SK-N-SH (cell line): Measurements from ENCODE around the gene ZDHHC5.

Source experiments
- GABPA ChIP-seq: IDR thresholded peaks from 2 replicates; pipeline ENCODE4 v1.4.0; 2012; ENCODE audit warnings: low read depth, mild to moderate bottlenecking
- MXI1 ChIP-seq: IDR thresholded peaks from 2 replicates; pipeline ENCODE4 v1.6.1; 2012; ENCODE audit warnings: mild to moderate bottlenecking, low read depth, low read length, improper control_type of control experiment
- POLR2AphosphoS5 ChIP-seq: IDR thresholded peaks from 2 replicates; pipeline ENCODE4 v1.6.1; 2012; ENCODE audit warnings: low read depth, low read length
- RAD21 ChIP-seq: IDR thresholded peaks from 2 replicates; pipeline ENCODE4 v1.6.1; 2012; ENCODE audit warnings: mild to moderate bottlenecking, low read length
- TF ChIP-seq, protein P1 (sequence below): fragments of 200-600 bp; sonication (generic); IDR thresholded peaks from 2 replicates; pipeline ENCODE4 v1.6.1; 2017; ENCODE audit warnings: antibody characterized with exemption, mild to moderate bottlenecking, moderate library complexity
- TF ChIP-seq, protein P2 (sequence below): IDR thresholded peaks from 2 replicates; pipeline ENCODE4 v1.4.0; 2012; ENCODE audit warnings: low read depth, borderline replicate concordance

DNA sequence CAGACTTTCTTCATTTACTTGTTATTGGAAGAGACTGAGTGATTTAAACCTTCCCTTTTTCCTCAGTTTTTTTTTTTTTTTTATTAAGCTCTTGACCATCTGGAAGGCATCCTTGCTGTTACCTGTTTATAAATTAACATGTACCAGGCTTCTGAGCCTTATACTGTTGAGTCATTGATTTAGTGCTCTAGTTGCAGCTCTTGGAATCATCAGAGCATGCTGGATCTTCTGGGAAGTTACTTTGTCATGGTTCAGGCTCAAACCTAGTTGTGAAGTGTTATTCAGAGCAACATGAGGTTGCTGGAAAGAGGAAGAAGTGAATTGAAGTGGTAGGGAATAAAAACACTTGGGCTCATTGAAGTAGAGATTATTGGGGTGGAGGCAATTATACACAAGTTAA lies 6.3 kb downstream of the ZDHHC5 start:
- TF ChIP-seq GABPA = no peak
- TF ChIP-seq, protein P1, sequence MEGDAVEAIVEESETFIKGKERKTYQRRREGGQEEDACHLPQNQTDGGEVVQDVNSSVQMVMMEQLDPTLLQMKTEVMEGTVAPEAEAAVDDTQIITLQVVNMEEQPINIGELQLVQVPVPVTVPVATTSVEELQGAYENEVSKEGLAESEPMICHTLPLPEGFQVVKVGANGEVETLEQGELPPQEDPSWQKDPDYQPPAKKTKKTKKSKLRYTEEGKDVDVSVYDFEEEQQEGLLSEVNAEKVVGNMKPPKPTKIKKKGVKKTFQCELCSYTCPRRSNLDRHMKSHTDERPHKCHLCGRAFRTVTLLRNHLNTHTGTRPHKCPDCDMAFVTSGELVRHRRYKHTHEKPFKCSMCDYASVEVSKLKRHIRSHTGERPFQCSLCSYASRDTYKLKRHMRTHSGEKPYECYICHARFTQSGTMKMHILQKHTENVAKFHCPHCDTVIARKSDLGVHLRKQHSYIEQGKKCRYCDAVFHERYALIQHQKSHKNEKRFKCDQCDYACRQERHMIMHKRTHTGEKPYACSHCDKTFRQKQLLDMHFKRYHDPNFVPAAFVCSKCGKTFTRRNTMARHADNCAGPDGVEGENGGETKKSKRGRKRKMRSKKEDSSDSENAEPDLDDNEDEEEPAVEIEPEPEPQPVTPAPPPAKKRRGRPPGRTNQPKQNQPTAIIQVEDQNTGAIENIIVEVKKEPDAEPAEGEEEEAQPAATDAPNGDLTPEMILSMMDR = no peak
- TF ChIP-seq, protein P2, sequence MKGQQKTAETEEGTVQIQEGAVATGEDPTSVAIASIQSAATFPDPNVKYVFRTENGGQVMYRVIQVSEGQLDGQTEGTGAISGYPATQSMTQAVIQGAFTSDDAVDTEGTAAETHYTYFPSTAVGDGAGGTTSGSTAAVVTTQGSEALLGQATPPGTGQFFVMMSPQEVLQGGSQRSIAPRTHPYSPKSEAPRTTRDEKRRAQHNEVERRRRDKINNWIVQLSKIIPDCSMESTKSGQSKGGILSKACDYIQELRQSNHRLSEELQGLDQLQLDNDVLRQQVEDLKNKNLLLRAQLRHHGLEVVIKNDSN = no peak
- no peak for TF ChIP-seq RAD21
- TF ChIP-seq POLR2AphosphoS5 = no peak
- no peak for TF ChIP-seq MXI1
